NCI-H1417 (cell line): Measurements from ENCODE around the gene CBL.

Experiments used
- DNase-seq, 3 experiments: peaks; one replicate each; lab custom pipeline; 2025; lab: John Stamatoyannopoulos, UW

Gene CBL

DNA sequence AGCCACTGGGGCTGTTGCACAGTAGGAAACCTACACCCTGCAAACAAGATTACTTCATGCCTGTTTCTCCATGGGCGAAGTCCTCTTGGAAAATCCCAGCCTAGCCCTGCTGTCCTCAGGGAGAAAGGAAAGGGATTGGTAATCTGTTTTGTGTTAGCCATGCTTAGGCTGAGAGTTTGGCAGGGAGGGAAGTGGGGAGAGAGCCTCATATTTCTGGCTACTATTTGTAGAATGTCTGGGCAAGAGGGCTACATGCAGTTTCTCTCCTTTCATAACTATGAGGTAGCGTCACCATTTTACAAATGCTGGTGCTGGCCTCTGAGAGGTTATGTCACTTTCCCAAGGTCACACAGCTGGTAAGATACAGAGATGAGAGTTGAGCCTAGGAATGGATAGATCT, 141.1 kb downstream of the CBL start:
- DNase-seq, result no peak

DNA sequence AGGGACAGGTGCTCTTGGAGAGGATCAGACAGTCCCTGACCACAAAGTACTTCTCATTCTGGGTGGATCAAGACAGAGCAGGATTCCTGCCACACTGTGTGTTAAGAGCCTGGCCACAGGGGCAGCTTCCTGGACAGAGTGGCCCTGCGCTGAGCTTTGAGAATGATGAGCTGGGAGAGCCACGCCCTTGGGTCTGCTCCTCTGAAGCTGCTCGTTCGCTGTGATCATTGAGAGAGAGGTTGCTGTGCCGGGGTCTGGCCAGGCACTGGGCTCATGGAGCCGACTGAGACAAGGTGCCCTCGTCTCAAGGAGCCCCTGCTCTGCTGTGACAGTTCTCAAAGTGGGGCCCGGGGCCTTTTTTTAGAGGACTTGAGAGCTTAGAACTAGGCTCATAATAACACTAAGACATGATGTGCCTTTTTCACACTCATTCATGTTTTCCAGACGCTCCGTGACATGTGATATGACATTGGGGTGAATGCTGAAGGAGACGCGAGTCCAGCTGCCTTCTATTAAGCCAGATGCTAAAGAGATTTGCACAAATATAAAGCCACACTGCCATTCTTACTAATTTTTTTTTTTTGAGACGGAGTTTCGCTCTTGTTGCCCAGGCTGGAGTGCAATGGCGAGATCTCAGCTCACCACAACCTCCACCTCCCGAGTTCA, 141.9 kb downstream of the CBL start:
- no peak for DNase-seq

DNA sequence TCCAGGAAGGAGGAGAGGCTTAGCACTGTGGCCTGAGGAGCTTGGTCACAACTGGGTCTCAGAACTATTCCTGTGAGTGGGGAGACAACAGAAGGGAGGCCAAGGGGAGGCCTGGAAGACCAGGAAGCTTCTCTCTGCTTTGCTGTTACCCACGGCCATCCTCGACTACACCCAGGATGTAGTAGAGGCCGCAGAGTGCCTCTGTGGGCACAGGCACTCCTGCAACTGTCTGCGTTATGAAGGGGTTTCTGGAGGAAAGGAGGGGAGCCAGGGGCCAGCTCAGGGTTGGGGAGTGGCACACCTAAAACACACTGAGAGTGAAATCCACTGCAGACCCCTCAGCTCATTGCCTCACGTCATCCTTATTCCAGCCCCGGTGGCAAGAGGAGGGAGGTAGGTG, 144.2 kb downstream of the CBL start:
- DNase-seq, result no peak

DNA sequence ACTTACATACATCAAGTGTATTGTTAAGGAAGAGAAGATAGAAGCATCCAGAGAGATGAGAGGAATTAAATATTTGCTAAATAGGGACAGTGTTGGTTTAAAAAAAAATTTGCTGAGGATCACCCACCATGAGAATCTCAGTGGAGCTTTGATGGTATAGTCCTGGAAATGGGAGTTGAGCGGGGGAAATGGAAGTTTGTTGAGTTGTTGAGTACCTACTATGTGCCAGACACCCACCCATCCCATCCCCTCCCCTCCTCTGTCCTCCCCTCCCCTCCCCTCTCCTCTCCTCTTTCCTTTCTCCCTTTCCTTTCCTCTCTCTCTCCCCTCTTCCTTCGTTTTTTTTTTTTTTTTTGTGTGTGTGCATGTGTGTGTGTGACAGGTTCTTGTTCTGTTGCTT, 145.1 kb downstream of the CBL start:
- DNase-seq, result no peak

- DNase-seq, result peak; percentile 74 to 98 (median 89)
These were observed 146.7 kb downstream of the CBL start for GRCh38 chr11:119352857-119353260.

DNA sequence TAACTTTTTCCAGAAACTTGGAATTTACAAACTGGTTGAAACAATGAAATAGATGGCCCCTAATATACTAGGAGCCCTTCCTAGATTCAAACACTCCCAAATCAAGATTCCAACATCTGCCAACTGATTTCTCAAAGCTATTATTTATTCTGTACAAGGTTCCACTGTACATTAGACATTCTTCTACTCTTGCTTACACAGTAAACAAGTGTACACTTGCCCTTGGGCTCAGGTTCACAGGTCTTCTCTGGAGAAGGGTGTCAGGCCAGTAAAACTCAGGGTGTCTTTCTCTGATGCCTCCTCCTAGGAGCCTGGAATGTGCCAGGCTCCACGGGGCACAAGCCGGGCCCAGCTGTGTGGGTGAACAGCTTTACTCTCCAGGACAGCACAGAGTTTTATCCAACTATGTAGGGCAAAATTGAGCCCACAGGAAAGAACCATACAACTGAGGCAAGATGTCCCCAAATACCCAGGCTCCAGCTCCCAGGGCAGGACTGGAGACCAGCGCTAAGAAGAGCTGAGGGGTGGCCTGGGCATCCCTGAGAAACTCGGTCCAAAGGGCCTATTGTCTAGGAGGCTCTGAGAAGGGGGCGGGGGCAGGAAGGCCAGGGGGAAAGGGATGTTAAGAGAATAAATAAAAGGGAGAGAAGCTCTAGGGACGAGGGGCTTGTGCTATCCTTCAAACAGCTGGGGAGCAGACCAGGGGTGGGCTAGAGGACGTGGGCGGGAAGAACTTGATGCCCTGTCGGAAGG, 149.1 kb downstream of the CBL start:
- DNase-seq, result no peak

- no peak for DNase-seq
These were observed 150.4 kb downstream of the CBL start for GRCh38 chr11:119356349-119357031.

DNA sequence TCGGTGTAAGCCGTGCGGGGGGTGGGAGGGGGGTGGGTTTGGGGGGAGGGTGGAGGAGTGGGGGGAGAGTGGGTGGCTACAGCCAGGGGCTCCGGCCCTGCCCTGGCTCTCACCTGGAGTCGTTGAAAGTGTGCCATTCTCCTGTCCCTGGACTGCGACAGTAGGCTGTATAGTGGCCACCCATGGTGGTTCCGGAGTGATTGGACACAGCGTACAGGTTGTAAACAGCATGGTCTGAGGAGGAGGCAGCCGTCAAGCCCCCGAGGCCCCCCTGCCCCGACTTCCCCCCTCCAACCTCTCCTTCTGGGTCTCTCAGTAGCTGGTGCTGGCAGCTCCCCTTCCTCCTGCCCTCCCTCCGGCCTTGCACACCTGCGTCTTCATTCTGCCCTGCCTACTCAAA, 150.9 kb downstream of the CBL start:
- no peak for DNase-seq
